ENCODE results near the gene STK10. TPM values are rescaled to one million over a fixed set of nuclear protein-coding genes. Genes with fewer than 3 reads are reported as not detected.
A peak's percentile ranks its signal among the peaks of the same experiment; 100 is the strongest.

Gene STK10
- polyA plus RNA-seq, 1 of the 3 experiments (the other 2 are of a cell fraction) = 11.0 TPM

GRCh38 chr5:172235132-172235780 lies 47.2 kb upstream of the STK10 start:
- ChIA-PET CTCF (interaction anchor here (1.2 kb wide), 1 partner anchor 47 kb away, joined by 4 read pairs; the partner anchor contains the start of gene STK10), POLR2A (no interaction called here)

More at GRCh38 chr5:172235132-172235780, 47.2 kb upstream of the STK10 start:
- TF ChIP-seq TCF12 (IDR thresholded peaks at IDR 0.05) (no peak), GATA2 (CRISPR knock-in tag; IDR thresholded peaks at IDR 0.05) (peak; percentile 21; the same call in 1 of the 2 replicates), CTCF (IDR thresholded peaks at IDR 0.05) (no peak), REST (IDR thresholded peaks at IDR 0.05; ENCODE audit: low read depth, low read length) (no peak), EZH2phosphoT487 (IDR thresholded peaks at IDR 0.05; ENCODE audit: borderline replicate concordance, low read depth) (no peak)
- Histone ChIP-seq H4K20me1 (ENCODE audit: insufficient read depth) (peaks cover 44% of the 10 kb centered on the region), H3F3A (replicated peaks; ENCODE audit: insufficient read depth) (peaks cover 14% of the 10 kb centered on the region), H3K9me2 (no peaks in the 10 kb centered on the region), H3K27me3 (ENCODE audit: insufficient read depth) (no peaks in the 10 kb centered on the region), H3K79me2 (ENCODE audit: insufficient read depth) (peaks cover 86% of the 10 kb centered on the region), H3K4me3 (ENCODE audit: low read depth in 2 of 2, low read length in 1 of 2) (no peak overlapping the region), H3K4me1 (ENCODE audit: control insufficient read depth in 1 of 2, insufficient read depth in 2 of 2, low read depth in 1 of 2, low read length in 1 of 2) (peaks cover 0 to 10% of the 10 kb centered on the region in 2 experiments; a peak in 2 of 4 replicates), H3K36me3 (replicated peaks in 1 of 2; ENCODE audit: control insufficient read depth in 1 of 2, insufficient read depth in 2 of 2, low read length in 1 of 2) (peaks cover 15 to 41% of the 10 kb centered on the region in 2 experiments), H3K9me3 (no peaks in the 10 kb centered on the region), H3K27ac (ENCODE audit: low read depth in 2 of 2, low read length in 1 of 2) (no peak overlapping the region; a peak in 1 of 4 replicates), H2AFZ (ENCODE audit: low read depth) (no peak overlapping the region), H3K9ac (no peak overlapping the region), H3K4me2 (no peak overlapping the region)
- DNase-seq = no peak
- WGBS (ENCODE audit: low lambda C conversion rate) = 61% methylated on average over 4 of the region's 4 CpGs
